ENCODE results near the gene CCDC136.

Gene CCDC136

GRCh38 chr7:128804484-128804883 lies 12.7 kb downstream of the CCDC136 start:
- in situ Hi-C loops (cut with MboI; ENCODE audit: low sequenced_read_pairs): no loop called here

GRCh38 chr7:128805225-128805624 lies 13.5 kb downstream of the CCDC136 start:
- in situ Hi-C loops (cut with MboI; ENCODE audit: low sequenced_read_pairs): no loop called here

- in situ Hi-C loops (cut with MboI; ENCODE audit: low sequenced_read_pairs): no loop called here
Observed at GRCh38 chr7:128807191-128807590, 15.4 kb downstream of the CCDC136 start.

GRCh38 chr7:128809363-128809762 lies 17.6 kb downstream of the CCDC136 start:
- in situ Hi-C loops (cut with MboI; ENCODE audit: low sequenced_read_pairs): no loop called here

GRCh38 chr7:128810473-128810872 lies 18.7 kb downstream of the CCDC136 start:
- in situ Hi-C loops (cut with MboI; ENCODE audit: low sequenced_read_pairs): no loop called here

- in situ Hi-C loops (cut with MboI; ENCODE audit: low sequenced_read_pairs): no loop called here
Observed at GRCh38 chr7:128810997-128811396, 19.2 kb downstream of the CCDC136 start.

- in situ Hi-C loops (cut with MboI; ENCODE audit: low sequenced_read_pairs): no loop called here
Observed at GRCh38 chr7:128811631-128812430, 20.1 kb downstream of the CCDC136 start.

GRCh38 chr7:128812514-128813168 lies 20.9 kb downstream of the CCDC136 start:
- in situ Hi-C loops (cut with MboI; ENCODE audit: low sequenced_read_pairs): no loop called here

GRCh38 chr7:128814499-128814898 lies 22.7 kb downstream of the CCDC136 start:
- in situ Hi-C loops (cut with MboI; ENCODE audit: low sequenced_read_pairs): no loop called here

- in situ Hi-C loops (cut with MboI; ENCODE audit: low sequenced_read_pairs): no loop called here
Observed at GRCh38 chr7:128815289-128815942, 23.6 kb downstream of the CCDC136 start.

- in situ Hi-C loops (cut with MboI; ENCODE audit: low sequenced_read_pairs): no loop called here
Observed at GRCh38 chr7:128818694-128819093, 26.9 kb downstream of the CCDC136 start.

GRCh38 chr7:128821724-128822123 lies 30.0 kb downstream of the CCDC136 start:
- in situ Hi-C loops (cut with MboI; ENCODE audit: low sequenced_read_pairs): no loop called here

- in situ Hi-C loops (cut with MboI; ENCODE audit: low sequenced_read_pairs): no loop called here
Observed at GRCh38 chr7:128826512-128826911, 34.7 kb downstream of the CCDC136 start.

GRCh38 chr7:128826916-128827247 lies 35.1 kb downstream of the CCDC136 start:
- in situ Hi-C loops (cut with MboI; ENCODE audit: low sequenced_read_pairs): no loop called here

- in situ Hi-C loops (cut with MboI; ENCODE audit: low sequenced_read_pairs): no loop called here
Observed at GRCh38 chr7:128827248-128827958, 35.6 kb downstream of the CCDC136 start.

- in situ Hi-C loops (cut with MboI; ENCODE audit: low sequenced_read_pairs): no loop called here
Observed at GRCh38 chr7:128827971-128828711, 36.4 kb downstream of the CCDC136 start.

GRCh38 chr7:128829391-128830166 lies 37.8 kb downstream of the CCDC136 start:
- in situ Hi-C loops (cut with MboI; ENCODE audit: low sequenced_read_pairs): no loop called here

- in situ Hi-C loops (cut with MboI; ENCODE audit: low sequenced_read_pairs): no loop called here
Observed at GRCh38 chr7:128830231-128831177, 38.7 kb downstream of the CCDC136 start, which contains the start of gene FLNC. FLNC (plus strand) TSS chr7:128830406; CDS start chr7:128830638, 232 bp downstream.

Data from HL-60/S4 treated with phorbol 12-myristate 13-acetate at 8.2 ng/mL for 4 days and 3 days (cell line).